ENCODE data around the gene AFAP1.

- TF ChIP-seq CTCF (IDR thresholded peaks at IDR 0.05) (no peak), POLR2A (IDR thresholded peaks at IDR 0.05) (no peak)
Measured at GRCh38 chr4:7976634-7977033, 37.0 kb upstream of the AFAP1 start.

Data from esophagus squamous epithelium (tissue), 4 donors.